Activated naive CD4-positive, alpha-beta T cell treated with anti-CD3 and anti-CD28 coated beads, Interleukin-2, amount 50 U/mL, for 24 hours (primary cell): Measurements from ENCODE around the gene RHEB.
"Not testable (repeated sequence)": the region's sequence is repeated elsewhere in the genome, so short reads cannot be mapped to it uniquely, and the experiment has no call there.

Experiments used
- H3K27ac Mint-ChIP-seq: one replicate; pipeline ENCODE4 v1.8.0; 2021; ENCODE audit warnings: mild to moderate bottlenecking, mixed read lengths
- H3K27me3 Mint-ChIP-seq: one replicate; pipeline ENCODE4 v1.8.0; 2021; ENCODE audit warnings: mixed read lengths
- H3K36me3 Mint-ChIP-seq: one replicate; pipeline ENCODE4 v1.8.0; 2021; ENCODE audit warnings: mixed read lengths
- H3K4me1 Mint-ChIP-seq: one replicate; pipeline ENCODE4 v1.8.0; 2021; ENCODE audit warnings: mixed read lengths
- H3K4me3 Mint-ChIP-seq: one replicate; pipeline ENCODE4 v1.8.0; 2021; ENCODE audit warnings: mild to moderate bottlenecking, mixed read lengths
- H3K9me3 Mint-ChIP-seq: one replicate; pipeline ENCODE4 v1.8.0; 2021; ENCODE audit warnings: mixed read lengths

Gene RHEB

GRCh38 chr7:151541709-151542499 is 22.2 kb upstream of the RHEB start:
- Mint-ChIP-seq H3K36me3 (no peaks in the 10 kb centered on the region), H3K27ac (no peak overlapping the region), H3K4me1 (peaks cover 14% of the 10 kb centered on the region), H3K4me3 (no peak overlapping the region), H3K27me3 (peaks cover 2% of the 10 kb centered on the region), H3K9me3 (no peaks in the 10 kb centered on the region)

- peaks cover 4% of the 10 kb centered on the region for H3K27me3 Mint-ChIP-seq
- peaks cover 4% of the 10 kb centered on the region for H3K36me3 Mint-ChIP-seq
- H3K9me3 Mint-ChIP-seq: no peaks in the 10 kb centered on the region
Observed at GRCh38 chr7:151540146-151540545, 20.5 kb upstream of the RHEB start.

GRCh38 chr7:151539088-151539671 is 19.5 kb upstream of the RHEB start:
- Mint-ChIP-seq H3K27me3 (peaks cover 4% of the 10 kb centered on the region), H3K4me1 (peaks cover 21% of the 10 kb centered on the region), H3K4me3 (no peak overlapping the region), H3K36me3 (peaks cover 4% of the 10 kb centered on the region), H3K9me3 (no peaks in the 10 kb centered on the region), H3K27ac (no peak overlapping the region)

More at GRCh38 chr7:151540146-151540545, 20.5 kb upstream of the RHEB start:
- Mint-ChIP-seq H3K4me3 (no peak overlapping the region), H3K4me1 (peaks cover 21% of the 10 kb centered on the region), H3K27ac (no peak overlapping the region)

GRCh38 chr7:151537818-151538561 is 18.3 kb upstream of the RHEB start:
- Mint-ChIP-seq H3K4me3 (no peak overlapping the region), H3K9me3 (no peaks in the 10 kb centered on the region), H3K27ac (no peak overlapping the region), H3K4me1 (peaks cover 21% of the 10 kb centered on the region), H3K27me3 (peaks cover 4% of the 10 kb centered on the region), H3K36me3 (peaks cover 4% of the 10 kb centered on the region)

GRCh38 chr7:151536178-151536577 is 16.5 kb upstream of the RHEB start:
- not testable (repeated sequence) for H3K4me3 Mint-ChIP-seq, H3K36me3 Mint-ChIP-seq, H3K27me3 Mint-ChIP-seq, H3K9me3 Mint-ChIP-seq
- H3K27ac Mint-ChIP-seq: peak overlapping the region; percentile 55
- H3K4me1 Mint-ChIP-seq: peaks cover 21% of the 10 kb centered on the region

DNA sequence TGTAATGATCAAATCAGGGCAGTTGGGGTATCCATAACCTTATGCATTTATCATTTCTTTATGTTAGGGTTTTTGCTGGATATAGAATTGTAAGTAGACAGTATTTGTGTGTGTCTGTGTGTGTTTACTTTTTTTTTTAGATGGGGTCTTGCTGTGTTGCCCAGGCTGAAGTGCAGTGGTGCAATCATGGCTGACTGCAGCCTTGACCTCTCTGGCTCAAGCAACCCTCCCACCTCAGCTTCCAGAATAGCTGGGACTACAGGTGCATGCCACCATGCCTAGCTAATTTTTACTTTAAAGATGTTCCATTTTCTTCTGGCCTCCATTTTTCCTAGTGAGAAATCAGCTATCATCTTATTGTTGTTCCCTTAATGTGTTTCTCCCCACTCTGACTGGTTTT is 10.1 kb upstream of the RHEB start:
- Mint-ChIP-seq H3K9me3 (peaks cover 11% of the 10 kb centered on the region), H3K27ac (no peak overlapping the region), H3K4me1 (no peaks in the 10 kb centered on the region), H3K4me3 (no peak overlapping the region), H3K27me3 (no peaks in the 10 kb centered on the region), H3K36me3 (peaks cover 10% of the 10 kb centered on the region)

- H3K4me3 Mint-ChIP-seq: no peak overlapping the region
- peaks cover under 1% of the 10 kb centered on the region for H3K9me3 Mint-ChIP-seq
- no peak overlapping the region for H3K27ac Mint-ChIP-seq
- no peaks in the 10 kb centered on the region for H3K27me3 Mint-ChIP-seq
- H3K4me1 Mint-ChIP-seq: peaks cover 4% of the 10 kb centered on the region
- H3K36me3 Mint-ChIP-seq: peaks cover 1% of the 10 kb centered on the region
Observed at GRCh38 chr7:151524845-151525244, 5.2 kb upstream of the RHEB start.

- no peaks in the 10 kb centered on the region for H3K9me3 Mint-ChIP-seq
- H3K4me3 Mint-ChIP-seq: no peak overlapping the region
- H3K4me1 Mint-ChIP-seq: peaks cover 4% of the 10 kb centered on the region
- peaks cover 1% of the 10 kb centered on the region for H3K36me3 Mint-ChIP-seq
- H3K27me3 Mint-ChIP-seq: no peaks in the 10 kb centered on the region
- H3K27ac Mint-ChIP-seq: no peak overlapping the region
Observed at GRCh38 chr7:151524331-151524730, 4.6 kb upstream of the RHEB start.

- Mint-ChIP-seq H3K4me1 (peaks cover 27% of the 10 kb centered on the region), H3K27ac (peak overlapping the region; percentile 97), H3K27me3 (no peaks in the 10 kb centered on the region), H3K4me3 (peak overlapping the region; percentile 93), H3K9me3 (no peaks in the 10 kb centered on the region), H3K36me3 (peaks cover 1% of the 10 kb centered on the region)
Observed at GRCh38 chr7:151520419-151521261, 945 bp upstream of the RHEB start.

GRCh38 chr7:151518947-151519764 is 539 bp downstream of the RHEB start:
- not testable (repeated sequence) for H3K9me3 Mint-ChIP-seq, H3K27me3 Mint-ChIP-seq, H3K36me3 Mint-ChIP-seq
- Mint-ChIP-seq H3K4me3 (peak overlapping the region; percentile 96), H3K4me1 (peaks cover 42% of the 10 kb centered on the region), H3K27ac (peak overlapping the region; percentile 98)

GRCh38 chr7:151518105-151518946 is 1.4 kb downstream of the RHEB start:
- H3K27me3 Mint-ChIP-seq: no peaks in the 10 kb centered on the region
- H3K4me1 Mint-ChIP-seq: peaks cover 50% of the 10 kb centered on the region
- no peaks in the 10 kb centered on the region for H3K9me3 Mint-ChIP-seq
- H3K36me3 Mint-ChIP-seq: peaks cover 1% of the 10 kb centered on the region
- H3K27ac Mint-ChIP-seq: peak overlapping the region; percentile 88
- peak overlapping the region; percentile 96 for H3K4me3 Mint-ChIP-seq

- Mint-ChIP-seq H3K4me3 (peak overlapping the region; percentile 96), H3K36me3 (peaks cover 4% of the 10 kb centered on the region), H3K4me1 (peaks cover 55% of the 10 kb centered on the region)
Observed at GRCh38 chr7:151517601-151518104, 2.0 kb downstream of the RHEB start.

GRCh38 chr7:151515276-151515565 is 4.5 kb downstream of the RHEB start:
- H3K4me3 Mint-ChIP-seq: peak overlapping the region; percentile 61
- H3K27me3 Mint-ChIP-seq: no peaks in the 10 kb centered on the region
- peaks cover 4% of the 10 kb centered on the region for H3K36me3 Mint-ChIP-seq
- peak overlapping the region; percentile 92 for H3K27ac Mint-ChIP-seq
- H3K9me3 Mint-ChIP-seq: no peaks in the 10 kb centered on the region
- peaks cover 74% of the 10 kb centered on the region for H3K4me1 Mint-ChIP-seq

More at GRCh38 chr7:151517601-151518104, 2.0 kb downstream of the RHEB start:
- H3K27ac Mint-ChIP-seq: peak overlapping the region; percentile 88
- H3K27me3 Mint-ChIP-seq: no peaks in the 10 kb centered on the region
- H3K9me3 Mint-ChIP-seq: no peaks in the 10 kb centered on the region
